Endothelial cell of umbilical vein (primary cell): ENCODE results near the gene AFF1. TPM values are rescaled to one million over a fixed set of nuclear protein-coding genes. Genes with fewer than 3 reads are reported as not detected.
"Not testable (repeated sequence)": the region's sequence is repeated elsewhere in the genome, so short reads cannot be mapped to it uniquely, and the experiment has no call there.

Experiments used
- BruUV-seq: library from RNA; stranded (reverse); fragments of 400-500 nt; replicated peaks from 2 replicates; lab custom pipeline; 2021; lab: Mats Ljungman, UMichigan
- CTCF ChIA-PET: fragments of 300-600, 350-600 bp; sonication (Branson Sonifier 250); formaldehyde crosslinking; loops from one replicate; lab custom pipeline; 2021; ENCODE audit warnings: antibody characterized with exemption, inconsistent platforms; lab: Charles Lee
- POLR2A ChIA-PET: fragments of 300-600, 350-600 bp; sonication (Branson Sonifier 250); formaldehyde crosslinking; loops from one replicate; lab custom pipeline; 2021; ENCODE audit warnings: antibody characterized with exemption, inconsistent platforms; lab: Charles Lee
- DNase-seq: peaks from one replicate; pipeline ENCODE4 v3.0.0-alpha.2; 2011; ENCODE audit warnings: low read depth, low spot score
- FAIRE-seq: peaks from 2 replicates; lab custom pipeline; 2011; peaks lifted over from hg19 to GRCh38; lab: Jason Lieb, UNC
- H2AFZ ChIP-seq: 2 replicates; pipeline ENCODE4 v1.6.0; 2012; ENCODE audit warnings: low read depth, low read length, control low read depth, inconsistent platforms
- H3K27ac ChIP-seq: 2 replicates; pipeline ENCODE4 v1.5.1; 2011; ENCODE audit warnings: low read depth, mild to moderate bottlenecking, control low read depth, low read length, moderate library complexity; ENCODE audit not compliant: insufficient read depth
- H3K27me3 ChIP-seq, 2 experiments: 2 replicates each; pipeline versions ENCODE4 v1.6.0 to v1.6.1; 2011; ENCODE audit warnings: low read length in 2 of 2, mixed read lengths in 1 of 2; ENCODE audit not compliant: control insufficient read depth in 2 of 2, insufficient read depth in 2 of 2
- H3K36me3 ChIP-seq, 2 experiments: 2 replicates in 1 of 2; 3 replicates in 1 of 2; pipeline ENCODE4 v1.5.1; 2011; ENCODE audit warnings: low read length in 2 of 2, mild to moderate bottlenecking in 1 of 2, moderate library complexity in 1 of 2; ENCODE audit not compliant: control insufficient read depth in 2 of 2, insufficient read depth in 2 of 2; ENCODE audit errors: extremely low read depth in 1 of 2
- H3K4me1 ChIP-seq: 3 replicates; pipeline ENCODE4 v1.5.1; 2011; ENCODE audit warnings: mild to moderate bottlenecking, low read length; ENCODE audit not compliant: control insufficient read depth, insufficient read depth; ENCODE audit errors: extremely low read depth
- H3K4me2 ChIP-seq: 2 replicates; pipeline ENCODE4 v1.6.1; 2011; ENCODE audit warnings: low read length, control low read depth, mixed read lengths; ENCODE audit not compliant: insufficient read depth
- H3K4me3 ChIP-seq, 3 experiments: fragments of 200-600 bp in 1 of 3; sonication (generic), shearing (Covaris generic) in 1 of 3; replicated peaks in 1 of 3; 2 replicates each; pipeline ENCODE4 v1.5.1; 2011 to 2016; ENCODE audit warnings: control low read depth in 3 of 3, low read length in 3 of 3, mild to moderate bottlenecking in 2 of 3, inconsistent platforms in 1 of 3, low read depth in 1 of 3, moderate library complexity in 1 of 3; ENCODE audit not compliant: insufficient read depth in 1 of 3
- H3K79me2 ChIP-seq: 2 replicates; pipeline ENCODE4 v1.6.0; 2012; ENCODE audit warnings: low read length, inconsistent platforms; ENCODE audit not compliant: control insufficient read depth, insufficient read depth
- H3K9ac ChIP-seq: replicated peaks from 2 replicates; pipeline ENCODE3; 2011; ENCODE audit warnings: low read length, control low read depth; ENCODE audit not compliant: insufficient read depth; ENCODE audit errors: extremely low read depth
- H3K9me1 ChIP-seq: replicated peaks from 3 replicates; pipeline ENCODE4 v1.6.0; 2011; ENCODE audit warnings: mild to moderate bottlenecking, low read length; ENCODE audit not compliant: control insufficient read depth, insufficient read depth; ENCODE audit errors: extremely low read depth
- H3K9me3 ChIP-seq: replicated peaks from 2 replicates; pipeline ENCODE4 v1.5.1; 2012; ENCODE audit warnings: low read length, inconsistent platforms; ENCODE audit not compliant: control insufficient read depth, insufficient read depth
- H4K20me1 ChIP-seq: replicated peaks from 2 replicates; pipeline ENCODE3; 2011; ENCODE audit warnings: mild to moderate bottlenecking, low read length; ENCODE audit not compliant: control insufficient read depth, insufficient read depth; ENCODE audit errors: extremely low read depth
- EZH2 ChIP-seq: IDR thresholded peaks from 2 replicates; pipeline ENCODE4 v1.6.1; 2012; ENCODE audit warnings: borderline replicate concordance, low read depth, mild to moderate bottlenecking, moderate library complexity, low read length, inconsistent platforms; ENCODE audit not compliant: severe bottlenecking
- FOS ChIP-seq: IDR thresholded peaks from 2 replicates; pipeline ENCODE4 v1.6.1; 2011; ENCODE audit warnings: mild to moderate bottlenecking, low read length, moderate library complexity, borderline replicate concordance; ENCODE audit not compliant: insufficient read depth
- GATA2 ChIP-seq: IDR thresholded peaks from 2 replicates; pipeline ENCODE4 v1.7.0; 2011; ENCODE audit warnings: low read depth, mild to moderate bottlenecking, moderate library complexity, mixed read lengths, low read length; ENCODE audit not compliant: insufficient read length, insufficient read depth
- JUN ChIP-seq: IDR thresholded peaks from 2 replicates; pipeline ENCODE4 v1.6.1; 2011; ENCODE audit warnings: borderline replicate concordance, low read depth; ENCODE audit not compliant: insufficient read length, insufficient read depth
- MYC ChIP-seq: IDR thresholded peaks from one replicate; pipeline ENCODE4 v1.6.1; 2011; ENCODE audit warnings: mild to moderate bottlenecking, low read depth, low read length
- POLR2A ChIP-seq: IDR thresholded peaks from 2 replicates; pipeline ENCODE4 v1.6.1; 2012; ENCODE audit warnings: low read depth, mild to moderate bottlenecking, control low read depth, low read length
- POLR2AphosphoS5 ChIP-seq: IDR thresholded peaks from 2 replicates; pipeline ENCODE4 v1.6.1; 2012; ENCODE audit warnings: low read depth, mild to moderate bottlenecking, control low read depth, low read length, moderate library complexity; ENCODE audit not compliant: insufficient read depth
- dilution Hi-C: fragments of 300-500 bp; cut with MboI; formaldehyde crosslinking; loops from one replicate; pipeline ENCODE4 v1.15.0; 2019; ENCODE audit warnings: low sequenced_read_pairs; ENCODE audit not compliant: extremely low pct_ligation_motif_present
- intact Hi-C: fragments of 100-400 bp; cut with micrococcal nuclease; formaldehyde crosslinking; loops from one replicate; pipeline ENCODE4 v1.10.0; 2022
- polyA plus RNA-seq, 4 experiments: library from polyadenylated mRNA; depleted of rRNA in 3 of 4; stranded (reverse) in 3 of 4; unstranded in 1 of 4; fragments of >200 nt; gene quantifications; 2 replicates each; pipeline versions ENCODE4 v1.2.1 to v1.2.3, GENCODE V29; 2011 to 2012; ENCODE audit warnings: missing spikeins in 1 of 4
- total RNA-seq: library from RNA; stranded (reverse); gene quantifications from 2 replicates; pipeline ENCODE4 v1.2.3, GENCODE V29; 2021
- TF ChIP-seq, protein P1 (sequence below), 2 donors: IDR thresholded peaks; 1 replicate in 1 of 2; 2 replicates in 1 of 2; pipeline ENCODE4 v1.5.1; 2011; ENCODE audit warnings: low read length in 2 of 2, mild to moderate bottlenecking in 2 of 2, moderate library complexity in 2 of 2, control low read depth in 1 of 2, inconsistent platforms in 1 of 2, low read depth in 1 of 2; ENCODE audit not compliant: insufficient read depth in 1 of 2; ENCODE audit errors: extremely low read depth in 1 of 2
- TF ChIP-seq, protein P2 (sequence below): IDR thresholded peaks from 2 replicates; pipeline ENCODE4 v1.6.1; 2011; ENCODE audit not compliant: insufficient read depth, insufficient read length

Gene AFF1
- total and polyA plus RNA-seq, 2 donors (not counting 3 experiments of a cell fraction or from before 2014, with no cell fraction given), result 26.2 to 106 TPM

DNA sequence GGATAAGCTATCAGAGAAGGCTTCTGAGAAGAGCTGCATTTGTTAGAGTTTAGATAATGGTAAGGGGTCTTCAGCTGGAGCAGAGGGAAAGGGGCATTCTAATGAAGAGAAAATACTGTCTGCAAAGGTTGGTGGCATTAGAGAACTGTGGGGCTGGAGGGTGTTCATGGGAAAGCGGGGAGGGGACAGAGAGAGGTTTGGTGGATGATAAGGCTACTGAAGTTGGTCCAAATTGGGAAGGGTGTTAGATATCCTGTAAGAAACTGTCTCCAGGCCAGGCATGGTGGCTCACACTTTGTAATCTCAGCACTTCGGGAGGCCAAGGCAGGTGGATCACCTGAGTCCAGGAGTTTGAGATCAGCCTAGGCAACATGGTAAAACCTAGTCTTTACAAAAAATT lies 59.9 kb downstream of the AFF1 start:
- no peak overlapping the region for H3K27ac ChIP-seq
- no peak for TF ChIP-seq MYC
- TF ChIP-seq POLR2A, result no peak
- TF ChIP-seq, protein P1, sequence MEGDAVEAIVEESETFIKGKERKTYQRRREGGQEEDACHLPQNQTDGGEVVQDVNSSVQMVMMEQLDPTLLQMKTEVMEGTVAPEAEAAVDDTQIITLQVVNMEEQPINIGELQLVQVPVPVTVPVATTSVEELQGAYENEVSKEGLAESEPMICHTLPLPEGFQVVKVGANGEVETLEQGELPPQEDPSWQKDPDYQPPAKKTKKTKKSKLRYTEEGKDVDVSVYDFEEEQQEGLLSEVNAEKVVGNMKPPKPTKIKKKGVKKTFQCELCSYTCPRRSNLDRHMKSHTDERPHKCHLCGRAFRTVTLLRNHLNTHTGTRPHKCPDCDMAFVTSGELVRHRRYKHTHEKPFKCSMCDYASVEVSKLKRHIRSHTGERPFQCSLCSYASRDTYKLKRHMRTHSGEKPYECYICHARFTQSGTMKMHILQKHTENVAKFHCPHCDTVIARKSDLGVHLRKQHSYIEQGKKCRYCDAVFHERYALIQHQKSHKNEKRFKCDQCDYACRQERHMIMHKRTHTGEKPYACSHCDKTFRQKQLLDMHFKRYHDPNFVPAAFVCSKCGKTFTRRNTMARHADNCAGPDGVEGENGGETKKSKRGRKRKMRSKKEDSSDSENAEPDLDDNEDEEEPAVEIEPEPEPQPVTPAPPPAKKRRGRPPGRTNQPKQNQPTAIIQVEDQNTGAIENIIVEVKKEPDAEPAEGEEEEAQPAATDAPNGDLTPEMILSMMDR (IDR thresholded peaks at IDR 0.05; ENCODE audit: extremely low read depth in 1 of 2, insufficient read depth in 1 of 2, low read depth in 1 of 2, low read length in 2 of 2), result no peak
- TF ChIP-seq EZH2, result no peak
- TF ChIP-seq FOS, result no peak
- no peak for TF ChIP-seq JUN
- TF ChIP-seq POLR2AphosphoS5, result no peak
- no peak for TF ChIP-seq GATA2
- TF ChIP-seq, protein P2, sequence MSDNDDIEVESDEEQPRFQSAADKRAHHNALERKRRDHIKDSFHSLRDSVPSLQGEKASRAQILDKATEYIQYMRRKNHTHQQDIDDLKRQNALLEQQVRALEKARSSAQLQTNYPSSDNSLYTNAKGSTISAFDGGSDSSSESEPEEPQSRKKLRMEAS, result no peak
- H3K9me1 ChIP-seq, result no peaks in the 10 kb centered on the region
- H3K36me3 ChIP-seq, result no peaks in the 10 kb centered on the region
- H3K27me3 ChIP-seq, result no peaks in the 10 kb centered on the region
- dilution Hi-C loops (no loop called here), intact Hi-C loops (no loop called here)
- no peak overlapping the region for H3K9ac ChIP-seq
- BruUV-seq, result no TSS peak
- no peak for DNase-seq
- H3K4me2 ChIP-seq, result no peak overlapping the region
- CTCF ChIA-PET, result no interaction called here
- H3K4me3 ChIP-seq, result no peak overlapping the region
- no peak for FAIRE-seq
- H3K79me2 ChIP-seq, result peaks cover 4% of the 10 kb centered on the region
- H3K4me1 ChIP-seq, result peaks cover 11% of the 10 kb centered on the region
- H4K20me1 ChIP-seq, result no peaks in the 10 kb centered on the region
- H2AFZ ChIP-seq, result no peak overlapping the region
- H3K9me3 ChIP-seq, result no peaks in the 10 kb centered on the region
- POLR2A ChIA-PET, result no interaction called here

DNA sequence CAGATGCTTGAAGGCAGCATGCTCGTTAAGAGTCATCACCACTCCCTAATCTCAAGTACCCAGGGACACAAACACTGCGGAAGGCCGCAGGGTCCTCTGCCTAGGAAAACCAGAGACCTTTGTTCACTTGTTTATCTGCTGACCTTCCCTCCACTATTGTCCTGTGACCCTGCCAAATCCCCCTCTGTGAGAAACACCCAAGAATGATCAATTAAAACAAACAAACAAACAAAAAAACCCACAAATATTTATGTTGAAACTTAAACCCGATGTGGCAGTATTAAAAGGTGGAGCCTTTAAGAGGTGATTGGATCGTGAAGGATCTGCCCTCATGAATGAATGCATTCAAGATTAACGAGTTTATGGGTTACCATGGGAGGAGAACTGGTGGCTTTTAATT lies 61.7 kb downstream of the AFF1 start:
- H3K27me3 ChIP-seq, FAIRE-seq, dilution Hi-C loops, H3K9me3 ChIP-seq, H3K27ac ChIP-seq, H3K36me3 ChIP-seq, H2AFZ ChIP-seq, H3K9me1 ChIP-seq, BruUV-seq, DNase-seq, H3K79me2 ChIP-seq, H4K20me1 ChIP-seq, H3K4me3 ChIP-seq, POLR2A ChIA-PET, intact Hi-C loops, H3K9ac ChIP-seq, H3K4me2 ChIP-seq: not testable (repeated sequence)
- CTCF ChIA-PET, result interaction anchor here (1.3 kb wide), 1 partner anchor 49 kb away, joined by 3 read pairs; no protein-coding TSS in a partner anchor
- peaks cover 18% of the 10 kb centered on the region for H3K4me1 ChIP-seq
